K562 (cell line): Measurements from ENCODE around the gene SMIM7. TPM values are rescaled to one million over a fixed set of nuclear protein-coding genes. Genes with fewer than 3 reads are reported as not detected.
"Not testable (repeated sequence)": the region's sequence is repeated elsewhere in the genome, so short reads cannot be mapped to it uniquely, and the experiment has no call there.

Source experiments
- ATAC-seq: fragments of 200-7000 bp; cut with Tn5 transposase; 3 replicates; pipeline ENCODE4 v1.9.1; 2020; ENCODE audit warnings: moderate library complexity
- BruUV-seq: library from RNA; stranded (reverse); fragments of 400-500 nt; replicated peaks from 2 replicates; lab custom pipeline; 2021; lab: Mats Ljungman, UMichigan
- CTCF ChIA-PET: fragments of 300-600 bp; formaldehyde crosslinking; extraction: SDS; loops from one replicate; lab custom pipeline; 2021; ENCODE audit warnings: low intra/inter-chr PET ratio; lab: Yijun Ruan, JAX
- POLR2A ChIA-PET: fragments of 300-600, 350-650 bp; sonication (Branson Sonifier 250); formaldehyde crosslinking; extraction: SDS; loops from one replicate; lab custom pipeline; 2021; ENCODE audit warnings: antibody characterized with exemption, inconsistent platforms; lab: Yijun Ruan, JAX
- DNase-seq, 4 experiments: peaks; one replicate each; pipeline versions ENCODE4 v3.0.0 to v3.0.0-alpha.2; 2011 to 2018; ENCODE audit warnings: low spot score in 3 of 4, mixed read lengths in 3 of 4; ENCODE audit errors: extremely low read depth in 1 of 4
- FAIRE-seq: peaks from 2 replicates; lab custom pipeline; 2011; peaks lifted over from hg19 to GRCh38; lab: Jason Lieb, UNC
- H2AFZ ChIP-seq: 2 replicates; pipeline ENCODE4 v1.6.0; 2011; ENCODE audit warnings: low read depth, low read length, control low read depth, inconsistent platforms
- H3K27ac ChIP-seq: fragments of 200-600 bp; 3 replicates; pipeline ENCODE4 v1.8.0; 2011; ENCODE audit warnings: low read depth, mild to moderate bottlenecking, control low read depth, inconsistent platforms, low read length, moderate library complexity, mixed read lengths; ENCODE audit errors: extremely low read depth
- H3K27me3 ChIP-seq, 2 experiments: fragments of 300-600 bp in 1 of 2; 2 replicates in 1 of 2; 3 replicates in 1 of 2; pipeline versions ENCODE4 v1.6.0 to v1.8.0; 2011; ENCODE audit warnings: inconsistent platforms in 2 of 2, low read length in 2 of 2, mild to moderate bottlenecking in 1 of 2, mixed read lengths in 1 of 2, moderate library complexity in 1 of 2; ENCODE audit not compliant: control insufficient read depth in 2 of 2, insufficient read depth in 2 of 2
- H3K36me3 ChIP-seq: fragments of 300-600 bp; 3 replicates; pipeline ENCODE4 v1.8.0; 2011; ENCODE audit warnings: mild to moderate bottlenecking, low read length, inconsistent platforms; ENCODE audit not compliant: control insufficient read depth, insufficient read depth
- H3K4me1 ChIP-seq, 2 experiments: fragments of 200-600 bp in 1 of 2; replicated peaks in 1 of 2; 2 replicates in 1 of 2; 3 replicates in 1 of 2; pipeline versions ENCODE4 v1.5.1 to v1.8.0; 2011; ENCODE audit warnings: inconsistent platforms in 2 of 2, low read length in 2 of 2, mild to moderate bottlenecking in 1 of 2, mixed read lengths in 1 of 2, moderate library complexity in 1 of 2; ENCODE audit not compliant: control insufficient read depth in 2 of 2, insufficient read depth in 2 of 2
- H3K4me2 ChIP-seq: 2 replicates; pipeline ENCODE4 v1.6.1; 2011; ENCODE audit warnings: low read length, control low read depth, inconsistent platforms, mixed read lengths; ENCODE audit not compliant: insufficient read depth
- H3K4me3 ChIP-seq: fragments of 200-600 bp; sonication (generic), shearing (Covaris generic); 2 replicates; pipeline ENCODE4 v1.5.1; 2016; ENCODE audit warnings: control low read depth, inconsistent platforms
- H3K79me2 ChIP-seq: fragments of 200-600 bp; 3 replicates; pipeline ENCODE4 v1.8.0; 2011; ENCODE audit warnings: low read length, inconsistent platforms; ENCODE audit not compliant: control insufficient read depth, insufficient read depth
- H3K9ac ChIP-seq, 2 experiments: 2 replicates each; pipeline versions ENCODE4 v1.6.0 to v1.6.1; 2011; ENCODE audit warnings: low read depth in 2 of 2, low read length in 2 of 2, control low read depth in 1 of 2, inconsistent platforms in 1 of 2, mild to moderate bottlenecking in 1 of 2, mixed read lengths in 1 of 2; ENCODE audit not compliant: insufficient read depth in 1 of 2
- H3K9me1 ChIP-seq: one replicate; pipeline ENCODE4 v1.6.0; 2011; ENCODE audit warnings: inconsistent platforms, mild to moderate bottlenecking, low read length, moderate library complexity; ENCODE audit not compliant: control insufficient read depth, insufficient read depth
- H3K9me3 ChIP-seq: replicated peaks from 2 replicates; pipeline ENCODE4 v1.5.1; 2011; ENCODE audit warnings: low read depth, low read length, inconsistent platforms; ENCODE audit not compliant: control insufficient read depth, insufficient read depth
- H4K20me1 ChIP-seq: replicated peaks from 2 replicates; pipeline ENCODE4 v1.6.1; 2011; ENCODE audit warnings: low read length, inconsistent platforms, mixed read lengths; ENCODE audit not compliant: control insufficient read depth, insufficient read depth
- ADNP ChIP-seq: fragments of 200-800 bp; sonication (Bioruptor generic); IDR thresholded peaks from 2 replicates; pipeline ENCODE4 v1.6.1; 2016; ENCODE audit warnings: missing genetic modification characterization, missing compliant biosample characterization
- BCOR ChIP-seq: fragments of 450-650 bp; IDR thresholded peaks from 2 replicates; pipeline ENCODE4 v1.6.1; 2016
- ETV1 ChIP-seq: fragments of 450-650 bp; conservative IDR thresholded peaks from 2 replicates; pipeline ENCODE4 v1.6.1; 2016; ENCODE audit warnings: missing genetic modification characterization, control low read depth, low read depth, missing compliant biosample characterization
- PTBP1 ChIP-seq: fragments of 200-400 bp; formaldehyde crosslinking; IDR thresholded peaks from 2 replicates; pipeline ENCODE4 v1.6.1; 2017; ENCODE audit warnings: low read depth, low read length
- RBM25 ChIP-seq: fragments of 200-400 bp; formaldehyde crosslinking; IDR thresholded peaks from 2 replicates; pipeline ENCODE4 v1.6.1; 2018; ENCODE audit warnings: low read length, low read depth, moderate library complexity; ENCODE audit not compliant: severe bottlenecking
- SMARCA5 ChIP-seq: fragments of 450-650 bp; IDR thresholded peaks from 2 replicates; pipeline ENCODE4 v1.6.1; 2016
- WGBS: fragments of 100-300 bp; shearing (Covaris generic); methylation state at CpG from one replicate; pipeline ENCODE4 v1.1.6; 2016; ENCODE audit warnings: low coverage, mixed read lengths; ENCODE audit not compliant: insufficient coverage; ENCODE audit errors: missing lambda C conversion rate; 5-methylcytosine and 5-hydroxymethylcytosine counted together
- in situ Hi-C: fragments of 300-500 bp; cut with MboI; formaldehyde crosslinking; loops from 4 replicates; pipeline ENCODE4 v1.15.0; 2018; ENCODE audit warnings: inconsistent platforms, mixed read lengths
- intact Hi-C: fragments of 100-400 bp; cut with micrococcal nuclease; formaldehyde crosslinking; loops from 2 replicates; pipeline ENCODE4 v1.14.2; 2022
- polyA plus RNA-seq, 8 experiments: library from polyadenylated mRNA; depleted of rRNA in 4 of 8; stranded (reverse) in 5 of 8; unstranded in 3 of 8; fragments of >200 nt; fragmentation: Nextera tagmentation in 2 of 8; fragmentation: Illumina TruSeq in 1 of 8; extraction: Ambion mirVana in 2 of 8; extraction: Trizol in 1 of 8; gene quantifications; 2 replicates each; pipeline versions ENCODE4 v1.2.1 to v1.2.3, GENCODE V29; 2011 to 2014; ENCODE audit warnings: inconsistent platforms in 1 of 8, missing spikeins in 1 of 8
- total RNA-seq, 7 experiments: library from RNA; depleted of rRNA in 6 of 7; stranded (reverse); fragments of >200 nt in 6 of 7; fragmentation: Illumina TruSeq in 2 of 7; extraction: Trizol in 2 of 7; gene quantifications; 2 replicates each; pipeline versions ENCODE4 v1.2.1 to v1.2.3, GENCODE V29; 2011 to 2021; ENCODE audit warnings: low replicate concordance in 1 of 7

SMIM7 gene
- total and polyA plus RNA-seq, 9 of the 15 experiments (the other 6 are each of a cell fraction or from before 2014, with no cell fraction given): 55.3 to 265 (median 107) TPM

DNA sequence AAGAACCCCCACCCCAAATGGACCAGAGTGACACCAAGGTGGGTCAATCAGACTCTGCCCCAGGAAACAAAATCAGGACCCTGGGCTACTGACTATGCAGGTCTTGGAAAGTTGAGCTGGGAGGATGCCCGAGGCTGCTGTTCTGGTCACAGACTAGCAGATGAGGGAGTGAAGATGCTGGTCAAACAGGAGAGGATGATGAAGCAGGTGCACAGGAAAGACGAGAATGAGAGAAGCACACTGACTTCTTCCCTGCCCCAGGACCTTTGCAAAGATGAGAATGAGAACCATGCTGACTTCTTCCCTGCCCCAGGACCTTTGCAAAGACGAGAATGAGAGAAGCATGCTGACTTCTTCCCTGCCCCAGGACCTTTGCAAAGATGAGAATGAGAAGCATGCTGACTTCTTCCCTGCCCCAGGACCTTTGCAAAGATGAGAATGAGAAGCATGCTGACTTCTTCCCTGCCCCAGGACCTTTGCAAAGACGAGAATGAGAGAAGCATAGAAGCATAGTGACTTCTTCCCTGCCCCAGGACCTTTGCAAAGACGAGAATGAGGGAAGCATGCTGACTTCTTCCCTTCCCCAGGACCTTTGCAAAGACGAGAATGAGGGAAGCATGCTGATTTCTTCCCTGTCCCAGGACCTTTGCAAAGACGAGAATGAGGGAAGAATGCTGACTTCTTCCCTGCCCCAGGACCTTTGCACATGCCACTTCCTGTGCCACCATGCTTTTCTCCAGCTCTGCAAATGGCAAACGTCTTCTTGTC lies 8.3 kb downstream of the SMIM7 start:
- H4K20me1 ChIP-seq, H3K4me3 ChIP-seq, H3K79me2 ChIP-seq, H3K4me2 ChIP-seq, BruUV-seq, H3K9me3 ChIP-seq, DNase-seq, FAIRE-seq, intact Hi-C loops, H3K9ac ChIP-seq, H3K9me1 ChIP-seq, in situ Hi-C loops, H3K27ac ChIP-seq, POLR2A ChIA-PET, CTCF ChIA-PET, H3K4me1 ChIP-seq, H3K27me3 ChIP-seq, H2AFZ ChIP-seq, ATAC-seq: not testable (repeated sequence)
- peaks cover 89% of the 10 kb centered on the region for H3K36me3 ChIP-seq
- TF ChIP-seq RBM25: peak; percentile 96
- TF ChIP-seq ADNP: peak; percentile 37; the same call in 1 of the 2 replicates
- TF ChIP-seq SMARCA5: peak; percentile 94
- 0 out of 2 replicates have a peak, but pooled peaks have one; percentile 29 for TF ChIP-seq BCOR
- TF ChIP-seq PTBP1: 0 out of 2 replicates have a peak, but pooled peaks have one; percentile 52
- peak; percentile 41 for TF ChIP-seq ETV1 (tag)
- 88% methylated on average over 8 of the region's 8 CpGs for WGBS
